ENCODE measurements around the gene CMTM4.

DNA sequence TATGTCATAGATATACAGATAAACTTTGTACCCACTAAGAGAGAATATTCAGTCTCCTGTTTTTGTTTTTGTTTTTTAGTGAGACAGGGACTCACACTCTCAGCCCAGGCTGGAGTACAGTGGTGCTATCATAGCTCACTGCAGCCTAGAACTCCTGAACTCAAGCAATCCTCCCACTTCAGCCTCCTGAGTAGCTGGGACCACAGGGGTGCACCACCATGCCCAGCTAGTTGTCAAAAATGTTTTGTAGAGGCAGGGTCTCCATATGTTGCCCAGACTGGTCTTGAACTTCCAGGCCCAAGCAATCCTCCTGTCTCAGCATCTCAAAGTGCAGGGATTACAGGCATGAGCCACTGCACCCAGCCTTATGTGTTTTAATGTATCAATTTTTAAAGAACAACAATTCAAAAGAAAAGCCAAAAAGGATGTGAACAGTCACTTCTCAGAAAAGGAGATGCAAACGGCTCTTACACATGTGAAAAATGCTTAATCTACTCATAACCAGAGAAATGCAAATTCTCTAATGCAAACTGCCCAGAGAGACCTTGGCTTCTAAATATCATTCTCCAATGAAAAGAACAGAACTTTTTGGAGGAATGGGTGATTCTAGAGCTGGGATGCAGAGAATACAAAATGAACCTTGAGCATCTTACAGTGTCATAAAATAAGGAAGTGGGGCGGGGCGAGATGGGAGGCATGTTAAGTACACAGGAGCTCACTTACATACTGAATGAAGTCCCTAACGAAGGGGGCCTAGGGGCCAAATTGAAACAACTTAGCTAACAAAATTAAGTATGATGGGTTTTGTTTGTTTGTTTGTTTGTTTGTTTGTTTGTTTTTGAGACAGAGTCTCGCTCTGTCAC, 99.3 kb downstream of the CMTM4 start:
- no peak for TF ChIP-seq EZH2phosphoT487 (IDR thresholded peaks at IDR 0.05; ENCODE audit: insufficient read depth, low read depth)
- TF ChIP-seq EZH2 (IDR thresholded peaks at IDR 0.05; ENCODE audit: insufficient read depth, poor library complexity, severe bottlenecking), result no peak
